GM10266 (cell line): ENCODE results near the gene RFX4.
A peak's percentile ranks its signal among the peaks of the same experiment; 100 is the strongest.
"Not testable (repeated sequence)": the region's sequence is repeated elsewhere in the genome, so short reads cannot be mapped to it uniquely, and the experiment has no call there.

Source experiments
- DNase-seq: peaks from one replicate; pipeline ENCODE4 v3.0.0; 2012; ENCODE audit errors: extremely low spot score
- CTCF ChIP-seq: IDR thresholded peaks from 2 replicates; pipeline ENCODE4 v1.5.1; 2012; ENCODE audit warnings: mild to moderate bottlenecking, low read depth; ENCODE audit not compliant: control insufficient read depth, insufficient read depth; ENCODE audit errors: missing control alignments

Gene RFX4

GRCh38 chr12:106605254-106605653 lies 22.4 kb downstream of the RFX4 start:
- no peak for TF ChIP-seq CTCF
- DNase-seq = no peak

- DNase-seq = not testable (repeated sequence)
These were observed 37.8 kb downstream of the RFX4 start for GRCh38 chr12:106620588-106620987.

GRCh38 chr12:106625976-106626375 lies 43.2 kb downstream of the RFX4 start:
- TF ChIP-seq CTCF = no peak
- DNase-seq = no peak

DNA sequence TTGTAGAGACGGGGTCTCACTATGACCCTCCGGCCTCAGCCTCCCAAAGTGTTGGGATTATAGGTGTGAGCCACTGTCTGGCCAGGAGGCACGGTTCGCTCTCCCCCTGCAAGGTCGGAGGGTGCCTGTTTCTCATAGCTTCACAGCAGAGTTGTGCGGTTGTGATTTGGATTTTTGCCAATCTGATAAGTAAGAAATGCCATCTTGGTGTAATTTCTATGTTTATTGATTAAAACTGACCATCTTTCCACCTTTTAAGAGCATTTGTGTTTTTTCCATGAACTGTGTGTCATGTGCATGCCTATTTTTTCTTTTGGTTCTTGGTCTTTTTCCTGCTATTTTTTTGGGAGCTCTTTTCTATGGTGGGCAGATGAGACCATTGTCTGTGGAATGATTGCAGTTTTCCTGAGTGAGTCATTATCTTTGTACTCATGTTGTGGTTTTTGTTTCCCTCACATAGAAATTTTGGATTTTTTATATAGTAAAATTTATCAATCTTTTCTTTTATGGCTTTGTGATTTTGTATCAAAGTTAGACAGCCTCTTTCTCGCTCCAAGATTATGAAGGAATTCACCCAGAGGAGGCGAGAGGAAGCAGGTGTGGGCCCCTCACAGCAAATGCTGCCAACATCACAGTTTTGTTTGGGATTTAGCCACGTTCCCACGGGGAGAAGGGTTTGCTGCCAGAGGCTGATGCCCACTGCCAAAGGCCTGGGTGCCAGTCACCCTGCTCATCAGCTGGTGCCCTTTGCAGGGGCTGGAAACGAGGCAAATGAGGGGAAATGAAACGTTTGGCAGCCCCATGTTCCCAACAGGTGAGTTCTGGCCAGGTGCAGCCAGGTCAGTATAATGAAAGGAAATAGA lies 47.2 kb downstream of the RFX4 start:
- DNase-seq = no peak
- TF ChIP-seq CTCF = no peak

- DNase-seq = no peak
These were observed 48.3 kb downstream of the RFX4 start for GRCh38 chr12:106631150-106631549.

GRCh38 chr12:106631797-106632196 lies 49.0 kb downstream of the RFX4 start:
- DNase-seq = no peak
- no peak for TF ChIP-seq CTCF

More at GRCh38 chr12:106631150-106631549, 48.3 kb downstream of the RFX4 start:
- TF ChIP-seq CTCF = peak; percentile 5

GRCh38 chr12:106632797-106633450 lies 50.1 kb downstream of the RFX4 start:
- TF ChIP-seq CTCF = no peak
- no peak for DNase-seq
